Peyer's patch (tissue), 4 donors: ENCODE measurements around the gene IGSF9B.

ENCODE experiments used
- CTCF ChIP-seq, 6 experiments: fragments of 450-650 bp in 4 of 6; fragments of 200-600 bp in 2 of 6; sonication (generic) in 1 of 6; IDR thresholded peaks; one replicate each; pipeline ENCODE4 v1.5.1; 2017 to 2019; ENCODE audit warnings: antibody characterized with exemption in 6 of 6, mild to moderate bottlenecking in 3 of 6, moderate library complexity in 1 of 6
- POLR2A ChIP-seq, 2 donors: fragments of 450-650 bp; IDR thresholded peaks; one replicate each; pipeline ENCODE4 v1.5.1; 2017; ENCODE audit warnings: antibody characterized with exemption in 2 of 2, mild to moderate bottlenecking in 2 of 2, moderate library complexity in 2 of 2

- TF ChIP-seq CTCF (IDR thresholded peaks at IDR 0.05) (no peak), POLR2A (IDR thresholded peaks at IDR 0.05) (no peak)
Observed at GRCh38 chr11:133913761-133914160, 43.0 kb downstream of the IGSF9B start.
